ENCODE measurements around the gene CRY2. TPM values are rescaled to one million over a fixed set of nuclear protein-coding genes. Genes with fewer than 3 reads are reported as not detected.

Gene CRY2
- polyA plus RNA-seq, 2 of the 4 experiments (the other 2 are of a cell fraction): 3.2 to 4.1 TPM

Other genes starting within 250 kb of the CRY2 start
- gene CHST1, start 181.9 kb upstream of the CRY2 start, polyA plus RNA-seq (2011; rRNA removed): 0.22 and 0.40 TPM in 2 replicates
- gene CHST1, start 181.9 kb upstream of the CRY2 start, polyA plus RNA-seq (2017; fragmentation: RNase III; extraction: RNeasy Plus Mini Kit Qiagen cat#74134 plus additional on column Dnase treatment): 0.41 to 0.89 TPM (median 0.59 TPM) in 3 replicates
- gene SLC35C1, start 42.3 kb upstream of the CRY2 start, polyA plus RNA-seq (2011; rRNA removed): 3.3 and 7.8 TPM in 2 replicates
- 13.0 to 14.5 TPM (median 14.0 TPM) in 3 replicates for gene SLC35C1, start 42.3 kb upstream of the CRY2 start, polyA plus RNA-seq (2017; fragmentation: RNase III; extraction: RNeasy Plus Mini Kit Qiagen cat#74134 plus additional on column Dnase treatment)
- gene MAPK8IP1, start 38.2 kb downstream of the CRY2 start, polyA plus RNA-seq (2011; rRNA removed): 2.6 and 2.7 TPM in 2 replicates
- 5.4 to 5.8 TPM (median 5.7 TPM) in 3 replicates for gene MAPK8IP1, start 38.2 kb downstream of the CRY2 start, polyA plus RNA-seq (2017; fragmentation: RNase III; extraction: RNeasy Plus Mini Kit Qiagen cat#74134 plus additional on column Dnase treatment)
- 0.17 TPM in 1 of 2 replicates, not detected in the other for gene FREY1, start 59.8 kb downstream of the CRY2 start, polyA plus RNA-seq (2011; rRNA removed)
- gene FREY1, start 59.8 kb downstream of the CRY2 start, polyA plus RNA-seq (2017; fragmentation: RNase III; extraction: RNeasy Plus Mini Kit Qiagen cat#74134 plus additional on column Dnase treatment): 0.18 to 0.22 TPM (median 0.21 TPM) in 3 replicates
- gene PEX16, start 70.4 kb downstream of the CRY2 start, polyA plus RNA-seq (2011; rRNA removed): 18.0 and 20.2 TPM in 2 replicates
- gene PEX16, start 70.4 kb downstream of the CRY2 start, polyA plus RNA-seq (2017; fragmentation: RNase III; extraction: RNeasy Plus Mini Kit Qiagen cat#74134 plus additional on column Dnase treatment): 16.2 to 18.2 TPM (median 17.8 TPM) in 3 replicates
- gene LARGE2, start 75.2 kb downstream of the CRY2 start, polyA plus RNA-seq (2011; rRNA removed): 0.97 and 1.2 TPM in 2 replicates
- 1.4 to 2.3 TPM (median 2.1 TPM) in 3 replicates for gene LARGE2, start 75.2 kb downstream of the CRY2 start, polyA plus RNA-seq (2017; fragmentation: RNase III; extraction: RNeasy Plus Mini Kit Qiagen cat#74134 plus additional on column Dnase treatment)

Measured in A549 (cell line).